Measurements from ENCODE around the gene GPR32.
"Not testable (repeated sequence)": the region's sequence is repeated elsewhere in the genome, so short reads cannot be mapped to it uniquely, and the experiment has no call there.

GPR32 gene

DNA sequence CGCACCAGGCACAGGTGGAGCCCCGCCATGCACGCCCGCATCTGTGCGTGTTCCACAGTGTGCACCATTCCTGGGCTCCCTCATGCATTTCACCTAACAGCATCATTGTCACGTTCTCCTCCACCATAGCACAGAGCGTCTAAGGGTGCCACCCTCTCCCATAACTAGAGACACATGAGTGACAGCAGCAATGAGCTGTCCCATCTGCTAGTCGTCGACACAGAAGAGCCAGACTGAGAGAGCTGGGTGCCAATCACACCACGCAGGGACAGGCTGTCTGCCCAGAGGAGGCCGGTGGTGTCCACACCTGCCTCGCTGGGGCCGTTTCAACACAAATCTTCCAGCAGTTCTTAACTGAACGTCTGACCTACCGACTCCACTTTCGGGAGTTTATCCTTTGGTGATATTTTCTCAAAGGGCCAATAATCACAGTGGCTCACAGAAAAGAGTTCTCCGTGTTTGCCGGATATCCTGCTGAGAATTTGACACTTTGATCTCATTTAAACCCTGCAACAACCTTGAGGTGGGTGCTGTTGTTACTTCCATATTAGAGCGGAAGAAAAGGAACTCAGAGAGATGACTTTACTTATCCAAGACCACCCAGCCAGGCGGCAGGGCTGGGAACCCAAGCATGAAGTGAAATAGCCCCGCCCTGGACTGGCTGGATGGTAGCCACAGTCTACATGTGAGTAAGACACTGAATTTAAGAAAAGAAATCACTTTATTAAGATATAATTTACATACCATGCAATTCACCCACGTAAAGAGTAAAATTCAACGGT lies 30.9 kb upstream of the GPR32 start:
- H3K9me3 ChIP-seq (ENCODE audit: control insufficient read depth, insufficient read depth, low read length), result no peaks in the 10 kb centered on the region
- no peaks in the 10 kb centered on the region for H3K4me1 ChIP-seq (ENCODE audit: insufficient read depth, low read length)
- no peak overlapping the region; the same call in 1 of the 2 replicates for H3K9ac ChIP-seq (ENCODE audit: low read depth, low read length)
- no peaks in the 10 kb centered on the region for H3K36me3 ChIP-seq (ENCODE audit: insufficient read depth, low read length)

DNA sequence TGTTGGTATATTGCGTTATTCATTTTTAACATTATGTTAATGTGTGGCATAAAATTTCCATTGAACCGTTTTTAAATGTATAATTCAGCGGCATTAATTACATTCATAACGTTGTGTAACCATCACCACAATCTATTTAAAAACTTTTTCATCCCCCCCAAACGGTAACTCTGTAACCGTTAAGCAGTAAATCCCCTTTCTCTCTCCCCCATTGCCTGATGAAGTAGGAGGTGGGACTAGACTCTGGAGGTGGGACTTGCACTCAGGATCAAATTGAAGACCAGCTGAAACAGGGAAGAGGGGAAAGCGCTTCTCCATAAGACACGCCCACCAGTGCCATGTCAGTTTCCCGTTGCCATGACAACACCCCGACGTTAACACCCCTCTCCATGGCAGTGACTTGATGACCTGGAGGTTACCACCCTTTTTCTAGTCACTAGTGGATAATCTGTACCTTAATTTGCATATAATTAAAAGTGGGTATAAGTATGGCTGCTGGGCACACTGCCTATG lies 30.3 kb upstream of the GPR32 start:
- Histone ChIP-seq H3K36me3 (ENCODE audit: insufficient read depth, low read length) (no peaks in the 10 kb centered on the region), H3K4me1 (ENCODE audit: insufficient read depth, low read length) (no peaks in the 10 kb centered on the region), H3K9ac (ENCODE audit: low read depth, low read length) (no peak overlapping the region; the same call in 1 of the 2 replicates), H3K9me3 (ENCODE audit: control insufficient read depth, insufficient read depth, low read length) (no peaks in the 10 kb centered on the region)

DNA sequence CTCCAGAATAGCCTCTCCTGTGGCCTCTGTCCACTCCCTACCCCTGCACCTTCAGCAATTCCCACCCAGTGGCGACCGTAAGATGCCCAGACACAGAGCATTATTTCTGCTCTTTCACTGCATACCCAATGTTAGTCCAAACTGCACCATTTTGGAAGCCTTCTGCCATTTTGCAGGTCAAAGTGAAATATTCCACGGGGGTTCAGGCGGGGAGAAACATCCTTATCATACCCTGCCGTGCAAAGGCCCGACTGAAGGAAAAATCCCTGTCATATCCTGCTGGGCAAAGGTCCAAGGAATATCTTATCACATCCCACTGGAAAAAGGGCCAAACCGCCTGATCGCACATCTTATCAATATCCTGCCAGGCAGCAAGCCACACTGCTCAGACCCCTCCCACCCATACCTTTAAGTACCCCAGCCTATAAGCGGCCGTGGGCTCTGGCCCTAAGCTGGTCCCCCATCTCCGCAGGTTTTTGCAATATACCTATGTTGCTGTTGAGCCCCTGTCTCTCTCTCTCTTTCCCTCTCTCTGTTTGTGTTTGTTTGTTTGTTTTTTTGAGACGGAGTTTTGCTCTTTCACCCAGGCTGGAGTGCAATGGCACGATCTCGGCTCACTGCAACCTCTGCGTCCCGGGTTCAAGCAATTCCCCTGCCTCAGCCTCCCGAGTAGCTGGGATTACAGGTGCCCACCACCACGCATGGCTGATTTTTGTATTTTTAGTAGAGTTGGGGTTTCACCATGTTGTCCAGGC lies 28.9 kb upstream of the GPR32 start:
- Histone ChIP-seq H3K9ac (ENCODE audit: low read depth, low read length) (no peak overlapping the region), H3K4me1 (ENCODE audit: insufficient read depth, low read length) (no peaks in the 10 kb centered on the region), H3K9me3 (ENCODE audit: control insufficient read depth, insufficient read depth, low read length) (no peaks in the 10 kb centered on the region), H3K36me3 (ENCODE audit: insufficient read depth, low read length) (no peaks in the 10 kb centered on the region)

DNA sequence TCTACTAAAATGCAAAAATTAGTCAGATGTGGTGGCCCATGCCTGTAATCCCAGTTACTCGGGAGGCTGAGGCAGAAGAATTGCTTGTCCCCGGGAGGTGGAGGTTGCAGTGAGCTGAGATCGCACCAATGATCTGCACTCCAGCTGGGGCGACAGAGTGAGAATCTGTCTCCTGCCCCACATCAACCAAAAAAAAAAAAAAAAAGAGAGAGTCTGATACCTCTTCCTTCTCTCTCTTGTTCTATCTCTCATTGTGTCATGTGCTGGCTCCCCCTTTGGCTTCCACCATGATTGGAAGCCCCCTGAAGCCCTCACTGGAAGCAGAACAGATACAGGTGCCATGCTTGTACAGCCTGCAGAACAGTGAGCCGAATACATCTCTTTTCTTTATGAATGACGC lies 26.7 kb upstream of the GPR32 start:
- Histone ChIP-seq H3K9me3 (ENCODE audit: control insufficient read depth, insufficient read depth, low read length) (no peaks in the 10 kb centered on the region), H3K9ac (ENCODE audit: low read depth, low read length) (no peak overlapping the region), H3K36me3 (ENCODE audit: insufficient read depth, low read length) (no peaks in the 10 kb centered on the region), H3K4me1 (ENCODE audit: insufficient read depth, low read length) (no peaks in the 10 kb centered on the region)

DNA sequence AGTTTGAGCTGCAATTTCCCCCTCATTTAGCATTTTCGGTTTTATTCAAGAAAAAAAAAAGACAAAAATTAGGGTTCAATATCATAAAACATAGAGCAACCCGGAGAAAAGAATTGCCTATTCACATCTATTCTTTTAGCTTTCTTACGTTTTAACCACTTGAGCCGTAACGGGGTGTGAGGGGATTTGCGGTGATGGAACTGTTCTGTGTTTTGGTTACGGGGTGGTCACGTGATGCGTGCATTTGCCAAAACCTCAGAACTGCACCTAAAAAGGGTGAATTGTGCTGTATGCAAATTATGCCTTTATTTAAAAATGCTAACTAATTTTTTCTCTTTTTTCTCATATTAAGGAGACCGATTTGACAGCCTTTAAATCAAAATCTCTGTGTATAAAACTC lies 25.0 kb upstream of the GPR32 start:
- Histone ChIP-seq H3K9me3 (ENCODE audit: control insufficient read depth, insufficient read depth, low read length) (no peaks in the 10 kb centered on the region), H3K36me3 (ENCODE audit: insufficient read depth, low read length) (no peaks in the 10 kb centered on the region), H3K4me1 (ENCODE audit: insufficient read depth, low read length) (no peaks in the 10 kb centered on the region), H3K9ac (ENCODE audit: low read depth, low read length) (no peak overlapping the region)

DNA sequence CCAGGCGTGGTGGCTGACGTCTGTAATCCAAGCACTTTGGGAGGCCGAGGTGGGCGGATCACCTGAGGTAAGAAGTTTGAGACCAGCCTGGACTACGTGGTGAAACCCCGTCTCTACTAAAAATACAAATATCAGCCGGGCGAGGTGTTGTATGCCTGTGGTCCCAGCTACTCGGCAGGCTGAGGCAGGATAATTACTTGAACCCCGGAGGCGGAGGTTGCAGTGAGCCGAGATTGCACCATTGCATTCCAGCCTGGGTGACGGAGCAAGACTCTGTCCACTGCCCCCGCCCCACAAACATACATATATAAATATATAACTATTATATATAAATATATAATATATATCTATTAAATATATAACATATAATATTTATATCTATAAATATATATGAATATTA lies 23.1 kb upstream of the GPR32 start:
- H3K4me1 ChIP-seq (ENCODE audit: insufficient read depth, low read length); H3K9ac ChIP-seq (ENCODE audit: low read depth, low read length); H3K9me3 ChIP-seq (ENCODE audit: control insufficient read depth, insufficient read depth, low read length); H3K36me3 ChIP-seq (ENCODE audit: insufficient read depth, low read length): not testable (repeated sequence)

DNA sequence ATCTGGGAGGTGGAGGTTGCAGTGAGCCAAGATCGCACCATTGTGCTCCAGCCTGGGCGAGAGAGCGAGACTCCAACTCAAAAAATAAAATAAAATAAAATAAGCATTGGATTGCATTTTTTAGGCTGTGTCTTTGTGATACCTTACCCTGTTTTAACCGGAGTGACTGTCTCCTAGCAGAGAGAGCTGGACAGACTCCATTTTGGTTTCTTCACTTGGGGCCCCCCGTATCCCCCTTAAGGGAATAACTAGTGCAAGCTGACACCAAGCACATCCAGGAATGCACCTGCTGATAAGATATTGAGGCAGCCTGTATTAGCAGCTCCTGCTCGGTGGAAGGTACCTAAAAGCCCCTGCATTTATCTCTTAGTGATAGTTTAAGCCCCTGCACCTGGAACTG lies 20.8 kb upstream of the GPR32 start:
- Histone ChIP-seq H3K9me3 (ENCODE audit: control insufficient read depth, insufficient read depth, low read length) (no peaks in the 10 kb centered on the region), H3K36me3 (ENCODE audit: insufficient read depth, low read length) (no peaks in the 10 kb centered on the region), H3K4me1 (ENCODE audit: insufficient read depth, low read length) (no peaks in the 10 kb centered on the region), H3K9ac (ENCODE audit: low read depth, low read length) (no peak overlapping the region)

DNA sequence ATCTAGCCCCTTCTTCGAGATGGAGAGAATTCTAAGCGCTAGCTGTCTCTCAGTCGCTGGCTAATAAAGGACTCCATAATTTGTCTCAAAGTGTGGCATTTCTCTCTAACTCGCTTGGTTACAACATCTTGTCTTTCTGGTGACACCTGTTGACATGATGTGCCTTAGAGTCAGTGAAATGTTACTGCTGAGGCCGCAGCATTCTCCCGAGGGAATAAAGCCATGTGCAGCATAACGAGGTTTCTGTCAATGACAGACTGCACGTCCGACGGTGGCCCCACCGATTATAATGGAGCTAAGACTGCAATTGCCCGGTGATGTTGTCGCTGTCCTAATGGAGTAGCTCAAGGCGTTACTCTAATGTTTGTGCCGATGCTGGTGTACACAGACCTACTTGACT lies 20.3 kb upstream of the GPR32 start:
- H3K36me3 ChIP-seq (ENCODE audit: insufficient read depth, low read length), result no peaks in the 10 kb centered on the region
- H3K9ac ChIP-seq (ENCODE audit: low read depth, low read length), result no peak overlapping the region

DNA sequence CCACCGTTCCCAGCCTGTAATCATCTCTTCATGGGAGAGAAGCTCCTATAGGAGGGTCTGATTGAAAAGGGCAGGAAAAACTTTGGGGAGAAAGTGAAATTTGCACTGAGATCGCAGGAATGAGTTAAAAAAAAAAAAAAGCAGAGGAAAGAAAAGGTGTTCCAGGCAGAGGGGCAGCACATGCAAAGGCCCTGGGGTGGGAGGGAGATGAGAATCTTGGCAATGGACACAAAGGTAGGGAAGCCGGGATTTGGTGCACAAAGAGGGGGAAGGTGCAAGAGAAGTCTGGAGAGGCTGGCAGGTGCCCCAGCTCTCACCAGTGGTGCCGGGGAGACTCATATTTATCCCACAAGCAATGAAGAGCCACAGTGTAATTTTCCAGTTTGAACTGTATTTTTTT lies 16.4 kb upstream of the GPR32 start:
- H3K9me3 ChIP-seq (ENCODE audit: control insufficient read depth, insufficient read depth, low read length), result no peaks in the 10 kb centered on the region
- no peaks in the 10 kb centered on the region for H3K4me1 ChIP-seq (ENCODE audit: insufficient read depth, low read length)
- no peaks in the 10 kb centered on the region for H3K36me3 ChIP-seq (ENCODE audit: insufficient read depth, low read length)
- H3K9ac ChIP-seq (ENCODE audit: low read depth, low read length), result no peak overlapping the region

More for the DNA sequence above, 20.3 kb upstream of the GPR32 start:
- no peaks in the 10 kb centered on the region for H3K9me3 ChIP-seq (ENCODE audit: control insufficient read depth, insufficient read depth, low read length)
- H3K4me1 ChIP-seq (ENCODE audit: insufficient read depth, low read length), result no peaks in the 10 kb centered on the region

DNA sequence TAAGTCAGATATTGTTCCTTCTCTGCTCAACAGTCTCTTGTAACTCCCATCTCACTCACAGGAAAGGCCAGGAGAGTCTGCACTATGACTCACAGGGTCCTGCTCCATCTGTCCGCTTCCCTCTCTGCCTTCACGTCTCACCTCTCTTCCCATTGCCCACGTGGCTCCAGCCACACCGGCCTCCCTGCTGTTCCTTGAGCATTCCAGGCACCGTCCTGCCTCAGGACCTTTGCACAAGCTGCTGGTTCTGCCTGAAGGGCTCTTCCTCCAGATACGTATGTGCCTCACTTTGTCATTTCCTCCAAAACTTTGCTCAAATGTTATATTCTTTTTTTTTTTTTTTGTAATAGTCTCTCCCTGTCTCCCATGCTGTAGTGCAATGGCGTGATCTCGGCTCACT lies 14.0 kb upstream of the GPR32 start:
- H3K9ac ChIP-seq (ENCODE audit: low read depth, low read length); H3K9me3 ChIP-seq (ENCODE audit: control insufficient read depth, insufficient read depth, low read length): not testable (repeated sequence)

DNA sequence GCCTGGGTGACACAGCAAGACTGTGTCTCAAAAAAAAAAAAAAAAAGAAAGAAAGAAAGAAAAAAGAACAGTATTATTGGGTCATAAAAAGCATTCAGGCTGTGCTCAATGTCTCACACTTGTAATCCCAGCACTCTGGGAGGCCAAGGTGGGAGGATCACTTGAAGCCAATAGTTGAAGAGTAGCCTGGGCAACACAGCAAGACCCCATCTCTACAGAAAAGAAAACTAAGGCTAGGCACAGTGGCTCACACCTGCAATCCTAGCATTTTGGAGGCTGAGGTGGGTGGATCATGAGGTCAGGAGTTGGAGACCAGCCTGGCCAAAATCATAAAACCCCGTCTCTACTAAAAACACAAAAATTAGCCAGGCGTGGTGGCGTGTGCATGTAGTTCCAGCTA lies 12.6 kb upstream of the GPR32 start:
- not testable (repeated sequence) for H3K9me3 ChIP-seq (ENCODE audit: control insufficient read depth, insufficient read depth, low read length); H3K4me1 ChIP-seq (ENCODE audit: insufficient read depth, low read length)

More for the DNA sequence above, 14.0 kb upstream of the GPR32 start:
- H3K36me3 ChIP-seq (ENCODE audit: insufficient read depth, low read length); H3K4me1 ChIP-seq (ENCODE audit: insufficient read depth, low read length): not testable (repeated sequence)

DNA sequence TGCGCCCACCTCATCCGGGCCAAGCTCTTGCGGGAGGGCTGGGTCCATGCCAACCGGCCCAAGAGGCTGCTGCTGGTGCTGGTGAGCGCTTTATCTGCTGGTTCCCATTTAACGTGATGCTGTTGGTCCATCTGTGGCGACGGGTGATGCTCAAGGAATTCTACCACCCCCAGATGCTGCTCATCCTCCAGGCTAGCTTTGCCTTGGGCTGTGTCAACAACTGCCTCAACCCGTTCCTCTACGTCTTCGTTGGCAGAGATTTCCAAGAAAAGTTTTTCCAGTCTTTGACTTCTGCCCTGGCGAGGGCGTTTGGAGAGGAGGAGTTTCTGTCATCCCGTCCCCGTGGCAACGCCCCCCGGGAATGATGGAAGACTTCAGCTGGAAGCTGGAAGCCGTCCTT lies 11.2 kb upstream of the GPR32 start:
- not testable (repeated sequence) for H3K4me1 ChIP-seq (ENCODE audit: insufficient read depth, low read length); H3K36me3 ChIP-seq (ENCODE audit: insufficient read depth, low read length); H3K9ac ChIP-seq (ENCODE audit: low read depth, low read length); H3K9me3 ChIP-seq (ENCODE audit: control insufficient read depth, insufficient read depth, low read length)

More for the DNA sequence above, 12.6 kb upstream of the GPR32 start:
- H3K36me3 ChIP-seq (ENCODE audit: insufficient read depth, low read length); H3K9ac ChIP-seq (ENCODE audit: low read depth, low read length): not testable (repeated sequence)

DNA sequence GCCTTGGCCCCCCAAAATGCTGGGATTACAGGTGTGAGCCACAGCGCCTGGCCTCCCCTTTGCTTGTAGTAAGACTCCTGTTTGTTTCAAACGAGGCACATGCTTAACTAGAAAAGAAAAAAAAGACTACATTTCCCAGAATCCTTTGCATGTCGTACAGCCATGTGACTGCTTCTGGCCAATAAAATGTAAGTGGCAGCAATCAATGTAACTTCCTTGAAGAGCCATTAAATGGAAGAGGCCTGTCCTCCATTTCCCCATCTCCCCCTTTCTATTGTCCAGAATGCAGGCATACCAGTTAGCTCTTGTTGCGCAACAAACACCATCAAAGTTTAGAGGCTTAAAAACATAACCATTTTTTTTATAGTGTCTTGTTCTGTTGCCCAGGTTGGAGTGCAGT lies 10.4 kb upstream of the GPR32 start:
- Histone ChIP-seq H3K9ac (ENCODE audit: low read depth, low read length) (no peak overlapping the region), H3K36me3 (ENCODE audit: insufficient read depth, low read length) (no peaks in the 10 kb centered on the region), H3K4me1 (ENCODE audit: insufficient read depth, low read length) (no peaks in the 10 kb centered on the region), H3K9me3 (ENCODE audit: control insufficient read depth, insufficient read depth, low read length) (no peaks in the 10 kb centered on the region; the same call in 1 of the 2 replicates)

DNA sequence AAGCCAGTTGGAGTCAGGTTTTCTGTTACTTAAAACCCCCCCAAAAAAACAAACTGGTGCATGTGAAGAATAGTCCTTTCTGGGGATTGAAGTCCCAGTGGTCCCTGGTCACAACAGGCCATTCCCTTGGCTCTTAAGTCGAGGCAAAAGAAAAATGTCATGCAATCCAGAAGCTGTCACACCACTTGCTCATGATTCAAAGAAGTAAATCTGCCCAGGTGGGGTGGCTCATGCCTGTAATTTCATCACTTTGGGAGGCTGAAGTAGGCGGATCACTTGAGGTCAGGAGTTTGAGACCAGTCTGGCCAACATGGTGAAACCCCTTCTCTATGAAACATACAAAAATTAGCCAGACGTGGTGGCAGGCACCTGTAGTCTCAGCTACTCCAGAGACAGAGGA lies 8.8 kb upstream of the GPR32 start:
- not testable (repeated sequence) for H3K4me1 ChIP-seq (ENCODE audit: insufficient read depth, low read length); H3K9ac ChIP-seq (ENCODE audit: low read depth, low read length); H3K36me3 ChIP-seq (ENCODE audit: insufficient read depth, low read length); H3K9me3 ChIP-seq (ENCODE audit: control insufficient read depth, insufficient read depth, low read length)

DNA sequence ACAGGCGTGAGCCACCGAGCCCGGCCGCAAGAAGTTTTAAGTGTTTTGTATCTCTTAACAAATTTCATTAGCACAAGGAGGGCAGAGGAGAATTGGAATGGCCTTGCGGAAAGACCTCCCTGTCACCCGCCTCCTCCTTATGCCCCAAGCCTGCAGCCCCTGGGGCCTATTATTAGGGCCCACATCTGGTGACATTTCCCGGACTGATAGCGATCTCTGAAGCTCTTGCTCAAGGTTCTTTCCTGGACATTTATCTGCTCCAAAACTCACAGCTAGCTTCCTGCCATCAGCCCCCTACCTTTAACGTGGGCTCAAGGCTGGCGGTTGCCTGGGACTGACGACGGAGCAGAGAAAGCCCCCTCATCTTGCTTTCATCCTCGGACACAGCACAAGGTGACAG lies 6.7 kb upstream of the GPR32 start:
- H3K36me3 ChIP-seq (ENCODE audit: insufficient read depth, low read length); H3K4me1 ChIP-seq (ENCODE audit: insufficient read depth, low read length); H3K9ac ChIP-seq (ENCODE audit: low read depth, low read length); H3K9me3 ChIP-seq (ENCODE audit: control insufficient read depth, insufficient read depth, low read length): not testable (repeated sequence)
